ACHN (cell line): Measurements from ENCODE around the gene NFKB1.
"Not testable (repeated sequence)": the region's sequence is repeated elsewhere in the genome, so short reads cannot be mapped to it uniquely, and the experiment has no call there.

ENCODE experiments used
- DNase-seq: peaks from one replicate; pipeline ENCODE4 v3.0.0-alpha.2; 2015
- in situ Hi-C: cut with HindIII; loops from 2 replicates; pipeline ENCODE4 v1.10.0; 2017; ENCODE audit warnings: low sequenced_read_pairs, low pct_ligation_motif_present, low pct_unique_long_range_greater_than_20kb

The NFKB1 gene

DNA sequence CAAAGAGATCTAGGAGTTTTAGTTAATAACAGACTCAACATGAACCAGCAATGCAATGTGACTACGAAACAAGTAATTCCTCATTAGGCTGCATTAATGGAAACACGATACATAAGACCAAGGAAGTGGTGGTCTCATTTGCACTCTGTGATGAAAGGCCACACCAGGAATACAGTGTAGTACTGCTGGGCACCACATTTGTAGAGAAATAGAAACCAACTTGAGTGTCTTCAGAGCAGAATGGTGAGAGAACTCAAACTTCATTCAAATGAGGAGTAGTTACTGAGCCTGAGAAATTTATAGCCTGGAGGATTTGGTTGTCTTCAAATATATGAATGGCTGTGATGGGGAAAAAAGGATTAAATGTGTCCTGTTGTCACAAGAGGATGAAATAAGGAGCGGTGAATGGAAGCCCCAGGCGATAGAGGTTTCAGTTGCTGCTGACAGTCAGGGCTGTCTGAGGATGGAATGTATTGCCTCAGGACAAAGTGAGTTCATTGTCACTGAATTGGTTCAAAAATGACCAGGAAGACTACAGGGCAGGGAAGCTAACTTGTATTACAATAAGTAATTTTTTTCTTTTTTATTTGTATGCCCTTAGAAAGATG, 50.9 kb downstream of the NFKB1 start:
- in situ Hi-C loops = no loop called here

DNA sequence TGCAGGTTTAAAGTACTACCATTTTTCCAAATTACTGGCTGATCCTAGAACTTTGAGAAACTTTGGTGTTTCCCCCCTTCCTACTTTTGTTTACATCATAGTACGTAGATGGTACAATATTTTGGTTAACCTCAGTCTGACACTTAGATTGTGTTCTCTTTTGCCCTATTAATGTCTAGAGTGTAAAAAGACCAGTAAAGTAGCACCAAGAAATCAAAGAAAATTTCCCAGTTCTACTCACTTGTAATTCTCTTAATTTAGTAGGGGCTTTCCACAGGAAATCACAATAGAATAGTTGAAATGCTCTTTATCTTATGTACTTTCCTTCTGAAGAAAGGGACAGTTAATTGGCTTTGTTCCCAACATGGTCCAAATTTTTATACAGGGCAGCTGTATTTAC, 51.6 kb downstream of the NFKB1 start:
- DNase-seq = no peak
- in situ Hi-C loops = no loop called here

More for the DNA sequence above, 50.9 kb downstream of the NFKB1 start:
- no peak for DNase-seq

GRCh38 chr4:102553982-102554381, 52.8 kb downstream of the NFKB1 start:
- peak; percentile 17 for DNase-seq
- in situ Hi-C loops = no loop called here

GRCh38 chr4:102554482-102554881, 53.3 kb downstream of the NFKB1 start:
- in situ Hi-C loops = no loop called here
- DNase-seq = peak; percentile 19

DNA sequence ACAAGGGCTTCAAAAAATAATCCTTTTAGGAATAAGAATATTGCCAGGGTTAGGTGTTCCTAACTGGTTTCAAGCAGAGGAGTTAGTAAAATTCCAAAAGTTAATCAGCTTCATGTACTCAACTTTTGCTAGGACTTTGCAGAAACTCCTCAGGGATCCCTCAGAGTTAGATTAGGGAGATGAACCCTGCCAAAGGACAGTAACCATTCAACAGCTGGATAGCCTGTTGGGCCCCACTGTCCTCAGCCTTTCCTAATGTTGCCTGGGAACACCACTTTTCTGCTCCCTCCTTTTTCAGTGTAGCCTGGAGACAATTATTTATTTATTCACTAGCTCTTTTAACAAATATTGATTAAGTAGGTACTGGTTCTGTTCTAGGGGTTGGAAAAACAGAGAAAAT, 53.8 kb downstream of the NFKB1 start:
- in situ Hi-C loops = no loop called here
- no peak for DNase-seq

DNA sequence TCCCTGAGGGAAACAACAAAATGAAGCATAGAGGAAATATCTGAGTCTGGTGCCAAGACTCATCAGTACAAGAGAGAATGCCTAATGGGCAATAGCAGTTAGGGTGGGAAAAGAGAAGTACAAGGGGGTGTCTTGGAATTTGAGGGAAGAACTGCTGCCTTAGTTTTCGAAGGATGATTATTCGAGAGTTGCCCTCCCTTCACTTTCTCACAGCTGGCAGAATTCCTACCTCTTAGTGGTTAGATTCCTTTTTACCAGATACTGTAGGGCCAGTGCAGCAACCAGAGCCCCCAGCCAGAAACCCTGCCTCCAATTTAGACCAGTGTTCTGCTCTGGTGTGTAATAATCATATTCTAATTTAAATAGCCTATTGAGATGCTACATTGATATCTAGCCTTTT, 56.5 kb downstream of the NFKB1 start:
- in situ Hi-C loops = no loop called here
- DNase-seq = no peak

DNA sequence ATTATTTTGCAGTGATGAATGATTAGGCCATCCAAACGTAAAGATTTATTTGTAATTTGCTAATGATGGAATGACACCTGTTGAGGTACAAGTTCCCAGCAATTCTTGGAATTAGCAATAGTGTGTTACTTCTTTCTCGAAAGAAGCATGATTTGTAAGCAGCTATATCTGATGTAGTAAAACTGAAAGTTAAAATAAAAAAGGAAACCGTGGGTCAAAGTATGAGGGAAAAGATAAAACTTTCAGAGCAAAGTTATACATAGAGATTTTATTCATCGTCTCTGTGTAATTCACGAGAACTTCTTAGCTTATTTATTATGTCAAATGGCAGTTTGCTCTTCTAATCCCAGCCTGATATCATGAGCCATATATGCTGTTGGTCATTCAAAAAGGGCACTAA, 59.0 kb downstream of the NFKB1 start:
- no peak for DNase-seq
- in situ Hi-C loops = no loop called here

- in situ Hi-C loops = no loop called here
- DNase-seq = no peak
Observed at GRCh38 chr4:102560571-102561341, 59.6 kb downstream of the NFKB1 start.

GRCh38 chr4:102563000-102563399, 61.8 kb downstream of the NFKB1 start:
- in situ Hi-C loops = no loop called here
- DNase-seq = no peak

GRCh38 chr4:102564399-102565059, 63.4 kb downstream of the NFKB1 start:
- DNase-seq = peak; percentile 73
- in situ Hi-C loops = no loop called here

GRCh38 chr4:102565696-102566095, 64.5 kb downstream of the NFKB1 start:
- no peak for DNase-seq
- in situ Hi-C loops = no loop called here

DNA sequence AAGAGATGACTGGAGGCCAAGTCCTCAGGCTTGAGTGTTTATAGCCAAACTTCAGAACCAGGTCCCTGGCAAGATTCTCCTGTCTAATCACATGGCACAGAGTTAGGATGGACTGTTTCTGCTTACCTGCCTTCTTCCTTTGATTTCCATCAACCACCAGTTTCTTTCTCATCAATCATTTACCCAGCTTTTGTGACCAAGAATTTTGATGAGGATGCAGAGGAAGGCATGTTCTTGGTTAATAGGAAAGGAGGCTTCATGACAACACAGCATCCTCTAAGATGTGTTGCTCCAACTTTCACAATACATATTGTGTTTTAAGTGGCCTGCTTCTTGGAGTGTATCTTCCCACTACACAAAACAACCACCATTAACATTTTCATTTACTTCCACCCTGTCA, 65.3 kb downstream of the NFKB1 start:
- in situ Hi-C loops = no loop called here
- DNase-seq = no peak

- no peak for DNase-seq
- in situ Hi-C loops = no loop called here
Observed at GRCh38 chr4:102567427-102567826, 66.3 kb downstream of the NFKB1 start.

DNA sequence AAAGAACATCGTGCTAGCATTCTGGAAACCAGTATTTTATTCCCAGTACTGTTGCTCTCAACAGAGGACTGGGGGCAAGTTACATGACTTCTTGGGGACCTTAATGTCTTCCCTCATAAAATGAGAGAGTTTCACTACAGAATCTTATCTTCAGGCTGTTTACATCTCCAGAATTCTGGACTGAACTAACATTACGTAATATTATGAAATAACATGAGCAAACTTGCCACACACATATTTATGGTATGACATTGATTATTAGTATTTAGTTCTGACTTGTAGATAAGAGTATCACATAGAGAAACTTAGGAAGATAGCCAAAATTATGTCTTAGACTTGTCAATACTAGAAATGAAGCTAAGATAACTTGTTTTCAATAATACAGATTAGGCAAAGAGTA, 68.0 kb downstream of the NFKB1 start:
- in situ Hi-C loops = no loop called here
- DNase-seq = no peak

DNA sequence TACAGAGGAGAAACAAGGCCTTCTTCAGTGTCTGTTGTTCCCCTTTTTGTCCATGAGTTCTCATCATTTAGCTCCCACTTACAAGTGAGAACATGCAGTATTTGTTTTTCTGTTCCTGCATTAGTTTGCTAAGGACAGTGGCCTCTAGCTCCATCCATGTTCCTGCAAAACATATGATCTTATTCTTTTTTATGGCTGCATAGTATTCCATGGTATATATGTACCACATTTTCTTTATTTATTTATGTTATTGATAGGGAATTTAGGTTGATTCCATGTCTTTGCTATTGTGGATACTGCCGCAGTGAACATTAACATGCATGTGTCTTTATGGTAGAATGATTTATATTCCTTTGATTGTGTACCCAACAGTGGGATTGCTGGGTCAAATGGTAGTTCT, 69.1 kb downstream of the NFKB1 start:
- in situ Hi-C loops, DNase-seq: not testable (repeated sequence)

- DNase-seq = no peak
- in situ Hi-C loops = no loop called here
Observed at GRCh38 chr4:102572452-102572851, 71.3 kb downstream of the NFKB1 start.

DNA sequence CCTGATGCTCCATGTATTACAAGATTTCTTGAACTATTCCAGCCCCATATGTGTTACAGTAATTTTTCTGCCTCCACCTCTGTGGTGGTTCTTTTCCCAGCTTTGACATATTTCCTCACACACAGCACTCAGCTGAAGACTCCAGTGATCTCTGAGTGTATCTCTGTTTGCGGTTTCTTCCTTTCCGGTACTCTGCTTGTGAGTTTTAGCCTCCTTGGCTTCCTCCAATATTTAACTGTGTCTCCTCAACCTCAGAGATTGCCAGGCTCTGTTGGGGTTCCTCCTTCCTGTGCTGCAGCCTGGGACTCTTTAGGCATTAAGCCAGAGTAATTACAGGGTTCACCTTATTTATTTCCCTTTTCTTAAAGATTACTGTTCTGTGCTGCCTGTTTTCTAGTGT, 73.2 kb downstream of the NFKB1 start:
- no peak for DNase-seq
- in situ Hi-C loops = no loop called here

DNA sequence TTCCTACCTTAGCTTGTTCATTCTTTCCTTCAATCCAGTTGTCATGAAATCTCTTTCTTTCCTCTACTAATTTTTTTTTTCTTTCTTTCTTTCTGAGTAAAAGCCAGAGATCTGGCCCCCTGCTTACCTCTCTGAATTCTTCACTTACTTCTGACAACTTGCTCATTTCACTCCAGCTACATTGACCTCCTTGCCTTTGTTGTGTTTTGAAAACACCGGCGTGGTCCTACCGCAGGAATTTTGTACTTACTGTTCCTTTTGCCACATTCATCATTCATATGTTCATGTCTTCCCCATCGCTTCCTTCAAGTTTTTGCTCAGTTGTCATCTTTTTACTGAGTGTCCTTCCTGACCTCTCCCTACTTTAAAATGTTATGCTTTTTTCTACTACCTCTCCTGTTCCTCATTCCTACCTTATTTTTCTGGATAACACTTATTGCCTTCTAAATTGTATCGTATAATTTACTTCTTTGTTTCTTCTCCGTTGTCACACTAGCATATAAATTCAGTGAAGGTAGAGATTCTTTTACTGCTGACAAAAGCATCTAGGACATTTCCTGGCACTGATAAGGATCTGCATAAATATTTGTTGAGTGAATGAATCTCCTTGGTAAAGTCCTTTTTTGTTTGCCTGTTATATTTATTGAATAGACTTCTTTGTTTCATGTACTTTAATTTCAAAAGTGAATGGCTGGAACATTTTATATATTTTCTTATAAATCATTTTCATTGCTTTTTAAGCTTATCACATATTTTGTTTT, 74.4 kb downstream of the NFKB1 start:
- in situ Hi-C loops = no loop called here
- no peak for DNase-seq

DNA sequence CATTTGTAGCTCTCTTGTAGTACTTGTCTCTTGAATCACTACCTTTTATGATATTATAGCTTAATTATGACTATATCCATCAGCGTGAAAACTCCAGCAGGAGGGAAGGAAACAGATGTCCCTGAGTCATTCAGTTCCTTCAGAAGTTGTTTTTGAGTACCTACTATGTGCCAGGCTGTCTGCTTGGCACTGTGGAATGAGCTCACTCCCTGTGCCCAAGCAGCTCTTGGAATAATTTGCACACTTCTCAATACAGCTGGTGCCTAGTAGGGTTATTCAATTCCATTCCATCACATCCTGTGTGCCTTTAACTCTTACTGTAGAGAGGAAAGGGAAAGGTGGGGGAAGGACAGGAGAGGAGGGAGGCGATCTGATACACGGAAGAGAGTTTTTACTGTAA, 77.1 kb downstream of the NFKB1 start:
- in situ Hi-C loops = no loop called here
- no peak for DNase-seq
